Keratinocyte (primary cell): Measurements from ENCODE around the gene CTH. TPM values are rescaled to one million over a fixed set of nuclear protein-coding genes. Genes with fewer than 3 reads are reported as not detected.

Experiments used
- DNase-seq: peaks from one replicate; pipeline ENCODE4 v3.0.0-alpha.2; 2011; ENCODE audit warnings: low read depth, missing footprints, low spot score
- FAIRE-seq: peaks from 2 replicates; lab custom pipeline; 2011; peaks lifted over from hg19 to GRCh38; lab: Jason Lieb, UNC
- H2AFZ ChIP-seq: 2 replicates; pipeline ENCODE4 v1.6.0; 2012; ENCODE audit warnings: low read length, control low read depth, inconsistent platforms; ENCODE audit not compliant: control insufficient read depth
- H3K27ac ChIP-seq: 2 replicates; pipeline ENCODE4 v1.5.1; 2011; ENCODE audit warnings: low read length; ENCODE audit not compliant: control insufficient read depth, insufficient read depth
- H3K27me3 ChIP-seq: 3 replicates; pipeline ENCODE4 v1.6.0; 2011; ENCODE audit warnings: low read length; ENCODE audit not compliant: control insufficient read depth, insufficient read depth; ENCODE audit errors: extremely low read depth
- H3K36me3 ChIP-seq, 2 experiments: 2 replicates in 1 of 2; 3 replicates in 1 of 2; pipeline ENCODE4 v1.5.1; 2011; ENCODE audit warnings: low read length in 2 of 2, mild to moderate bottlenecking in 1 of 2; ENCODE audit not compliant: control insufficient read depth in 2 of 2, insufficient read depth in 2 of 2; ENCODE audit errors: extremely low read depth in 1 of 2
- H3K4me1 ChIP-seq: 3 replicates; pipeline ENCODE4 v1.5.1; 2011; ENCODE audit warnings: low read length; ENCODE audit not compliant: control insufficient read depth, insufficient read depth; ENCODE audit errors: extremely low read depth
- H3K4me2 ChIP-seq: 3 replicates; pipeline ENCODE4 v1.6.0; 2011; ENCODE audit warnings: low read depth, low read length; ENCODE audit not compliant: control insufficient read depth, insufficient read depth; ENCODE audit errors: extremely low read depth
- H3K4me3 ChIP-seq, 3 experiments: fragments of 200-600 bp in 1 of 3; sonication (generic) in 1 of 3; 2 replicates in 2 of 3; 3 replicates in 1 of 3; pipeline ENCODE4 v1.5.1; 2011 to 2016; ENCODE audit warnings: low read length in 3 of 3, mild to moderate bottlenecking in 3 of 3, control low read depth in 2 of 3, inconsistent platforms in 1 of 3, low read depth in 1 of 3, mixed read lengths in 1 of 3, mixed run types in 1 of 3, moderate library complexity in 1 of 3; ENCODE audit not compliant: control insufficient read depth in 2 of 3, insufficient read depth in 2 of 3; ENCODE audit errors: extremely low read depth in 1 of 3
- H3K79me2 ChIP-seq: 2 replicates; pipeline ENCODE4 v1.6.0; 2012; ENCODE audit warnings: low read length; ENCODE audit not compliant: control insufficient read depth, insufficient read depth
- H3K9ac ChIP-seq: 3 replicates; pipeline ENCODE4 v1.6.0; 2011; ENCODE audit warnings: low read length; ENCODE audit not compliant: control insufficient read depth, insufficient read depth; ENCODE audit errors: extremely low read depth
- H3K9me1 ChIP-seq: 3 replicates; pipeline ENCODE4 v1.6.0; 2011; ENCODE audit warnings: low read length; ENCODE audit not compliant: control insufficient read depth, insufficient read depth; ENCODE audit errors: extremely low read depth
- H3K9me3 ChIP-seq: 2 replicates; pipeline ENCODE4 v1.5.1; 2012; ENCODE audit warnings: low read depth, low read length; ENCODE audit not compliant: control insufficient read depth
- H4K20me1 ChIP-seq: 3 replicates; pipeline ENCODE4 v1.6.0; 2011; ENCODE audit warnings: low read length; ENCODE audit not compliant: control insufficient read depth, insufficient read depth; ENCODE audit errors: extremely low read depth
- EZH2 ChIP-seq: IDR thresholded peaks from one replicate; pipeline ENCODE4 v1.6.1; 2012; ENCODE audit warnings: inconsistent platforms, mild to moderate bottlenecking, low read length, moderate library complexity
- dilution Hi-C: fragments of 300-500 bp; cut with MboI; formaldehyde crosslinking; loops from one replicate; pipeline ENCODE4 v1.7.0; 2020; ENCODE audit warnings: low sequenced_read_pairs; ENCODE audit not compliant: extremely low pct_ligation_motif_present
- polyA plus RNA-seq, 5 experiments: library from polyadenylated mRNA; depleted of rRNA in 3 of 5; stranded (reverse) in 3 of 5; stranded (forward) in 1 of 5; unstranded in 1 of 5; fragments of >200 nt; gene quantifications; 1 replicate in 1 of 5; 2 replicates in 3 of 5; 3 replicates in 1 of 5; pipeline versions ENCODE4 v1.2.1 to v1.2.3, GENCODE V29; 2011 to 2012; ENCODE audit warnings: missing spikeins in 2 of 5, low read depth in 1 of 5, low replicate concordance in 1 of 5
- small RNA-seq, 3 experiments: library from RNA; depleted of rRNA; stranded (forward); fragments of <200 nt; gene quantifications; one replicate each; pipeline ENCODE3, GENCODE V24; 2012; ENCODE audit warnings: low read depth in 3 of 3, low replicate concordance in 1 of 3; ENCODE audit not compliant: insufficient read length in 3 of 3
- TF ChIP-seq, protein P1 (sequence below), 3 experiments: IDR thresholded peaks in 1 of 3; conservative IDR thresholded peaks in 1 of 3; optimal IDR thresholded peaks in 1 of 3; 2 replicates in 2 of 3; 3 replicates in 1 of 3; pipeline versions ENCODE3 to v1.5.1; 2011; ENCODE audit warnings: low read length in 3 of 3, mild to moderate bottlenecking in 3 of 3, moderate library complexity in 2 of 3, control low read depth in 1 of 3, inconsistent platforms in 1 of 3; ENCODE audit not compliant: insufficient read depth in 2 of 3; ENCODE audit errors: extremely low read depth in 1 of 3

The CTH gene
- polyA plus RNA-seq, 1 donor (not counting 4 experiments of a cell fraction or from before 2014, with no cell fraction given): 5.0 TPM

DNA sequence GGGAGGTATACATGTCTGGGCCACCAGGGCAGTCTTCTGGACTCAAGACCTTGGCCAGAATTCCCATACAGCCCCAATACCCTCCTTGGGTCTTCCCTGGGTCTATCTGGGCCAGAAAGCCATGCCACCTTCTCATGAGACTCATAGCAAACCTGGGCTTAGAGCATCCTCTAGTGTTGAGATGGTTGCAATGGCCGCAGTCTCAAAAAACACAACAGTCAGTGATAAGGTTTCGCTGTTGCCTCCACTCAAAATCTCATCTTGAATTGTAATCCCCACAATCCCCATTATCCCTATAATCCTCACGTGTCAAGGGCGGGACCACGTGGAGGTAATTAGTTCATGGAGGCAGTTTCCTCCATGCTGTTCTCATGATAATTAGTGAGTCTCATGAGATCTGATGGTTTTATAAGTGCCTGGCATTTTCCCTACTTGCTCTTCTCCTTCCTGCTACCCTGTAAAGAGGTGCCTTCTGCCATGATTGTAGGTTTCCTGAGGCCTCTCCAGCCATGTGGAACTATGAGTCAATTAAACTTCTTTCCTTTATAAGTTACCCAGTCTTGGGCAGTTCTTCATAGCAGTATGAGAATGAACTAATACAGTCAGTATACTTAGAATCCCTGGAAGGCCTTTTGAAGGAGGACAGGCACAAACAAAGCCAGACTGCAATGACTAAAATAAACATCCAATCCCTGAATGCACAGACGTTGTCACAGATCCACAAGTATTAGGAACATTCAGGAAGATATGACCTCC is 77.0 kb downstream of the CTH start:
- no peak overlapping the region for H2AFZ ChIP-seq
- no peak overlapping the region for H3K4me2 ChIP-seq
- no peak for TF ChIP-seq EZH2
- TF ChIP-seq, protein P1, sequence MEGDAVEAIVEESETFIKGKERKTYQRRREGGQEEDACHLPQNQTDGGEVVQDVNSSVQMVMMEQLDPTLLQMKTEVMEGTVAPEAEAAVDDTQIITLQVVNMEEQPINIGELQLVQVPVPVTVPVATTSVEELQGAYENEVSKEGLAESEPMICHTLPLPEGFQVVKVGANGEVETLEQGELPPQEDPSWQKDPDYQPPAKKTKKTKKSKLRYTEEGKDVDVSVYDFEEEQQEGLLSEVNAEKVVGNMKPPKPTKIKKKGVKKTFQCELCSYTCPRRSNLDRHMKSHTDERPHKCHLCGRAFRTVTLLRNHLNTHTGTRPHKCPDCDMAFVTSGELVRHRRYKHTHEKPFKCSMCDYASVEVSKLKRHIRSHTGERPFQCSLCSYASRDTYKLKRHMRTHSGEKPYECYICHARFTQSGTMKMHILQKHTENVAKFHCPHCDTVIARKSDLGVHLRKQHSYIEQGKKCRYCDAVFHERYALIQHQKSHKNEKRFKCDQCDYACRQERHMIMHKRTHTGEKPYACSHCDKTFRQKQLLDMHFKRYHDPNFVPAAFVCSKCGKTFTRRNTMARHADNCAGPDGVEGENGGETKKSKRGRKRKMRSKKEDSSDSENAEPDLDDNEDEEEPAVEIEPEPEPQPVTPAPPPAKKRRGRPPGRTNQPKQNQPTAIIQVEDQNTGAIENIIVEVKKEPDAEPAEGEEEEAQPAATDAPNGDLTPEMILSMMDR (optimal IDR thresholded peaks at IDR 0.05 in 1 of 3, IDR thresholded peaks at IDR 0.05 in 1 of 3, conservative IDR thresholded peaks at IDR 0.05 in 1 of 3; ENCODE audit: extremely low read depth in 1 of 3, insufficient read depth in 2 of 3, low read length in 3 of 3): peak; percentile 79 to 90 (median 86)
- FAIRE-seq (peak; percentile 63), DNase-seq (no peak)
- H3K27ac ChIP-seq: no peak overlapping the region
- no peaks in the 10 kb centered on the region for H3K9me1 ChIP-seq
- H3K9ac ChIP-seq: no peak overlapping the region
- H3K4me3 ChIP-seq: no peak overlapping the region
- H3K27me3 ChIP-seq: no peaks in the 10 kb centered on the region
- H4K20me1 ChIP-seq: no peaks in the 10 kb centered on the region
- H3K9me3 ChIP-seq: no peaks in the 10 kb centered on the region
- no peaks in the 10 kb centered on the region for H3K36me3 ChIP-seq
- no peaks in the 10 kb centered on the region for H3K79me2 ChIP-seq
- dilution Hi-C loops: no loop called here
- H3K4me1 ChIP-seq: peaks cover 17% of the 10 kb centered on the region

Small RNAs within 50 kb of the gene (small RNA-seq; reads per million reads assigned to genes)
- 0 reads per million in 3 experiments for gene RF00017

Other genes starting within 250 kb of the CTH start
- gene LRRC40, start 205.7 kb upstream of the CTH start, polyA plus RNA-seq: 14.6 to 28.5 TPM (median 15.9 TPM) in 3 replicates
- gene SRSF11, start 189.9 kb upstream of the CTH start, polyA plus RNA-seq: 119 to 236 TPM (median 234 TPM) in 3 replicates
- 7.8 to 13.4 TPM (median 8.8 TPM) in 3 replicates for gene ANKRD13C, start 56.5 kb upstream of the CTH start, polyA plus RNA-seq